Activated CD4-positive, alpha-beta T cell treated with anti-CD3 and anti-CD28 coated beads, Interleukin-2, amount 50 U/mL, for 48 hours (primary cell): Measurements from ENCODE around the gene STK16.

Experiments used
- DNase-seq, 2 experiments: peaks; one replicate each; pipeline ENCODE4 v3.0.0-alpha.2; 2020

The STK16 gene

DNA sequence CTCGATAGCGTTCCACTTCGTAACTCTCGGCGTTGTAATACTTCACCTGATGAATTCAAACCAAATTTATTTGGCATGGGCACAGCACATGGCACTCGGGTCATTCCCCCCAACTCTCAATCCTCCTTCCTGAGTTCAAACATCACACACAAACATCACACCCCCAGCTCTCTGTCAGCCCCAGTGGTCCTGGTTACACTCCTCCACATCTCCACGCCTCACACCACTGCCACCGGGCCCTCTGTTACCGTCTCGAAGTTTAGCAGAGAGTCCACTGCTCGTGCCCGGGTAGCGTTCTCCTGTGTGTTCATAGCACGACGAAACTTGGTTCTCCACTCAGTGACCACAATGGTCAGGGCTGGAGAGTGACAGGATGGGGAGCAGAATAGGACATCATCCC lies 31.1 kb upstream of the STK16 start:
- no peak for DNase-seq

DNA sequence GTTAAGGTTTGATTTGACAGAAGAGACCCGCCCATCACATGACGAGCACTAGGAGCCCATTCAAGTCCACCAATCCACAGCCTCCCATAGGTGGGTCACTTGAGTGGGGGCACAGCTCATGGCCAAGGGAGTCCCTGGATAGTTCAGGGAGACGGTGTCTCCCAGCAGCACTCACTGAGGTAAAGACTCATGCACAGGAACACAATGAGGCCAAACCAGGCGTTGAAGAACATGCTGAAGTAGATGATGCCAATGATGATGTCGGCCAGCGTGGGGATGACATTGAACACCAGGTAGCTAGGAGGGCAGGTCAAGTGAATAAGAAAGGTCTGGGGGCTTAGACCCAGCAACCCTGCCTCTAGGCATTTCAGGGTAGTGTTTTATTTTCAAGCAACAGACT lies 30.5 kb upstream of the STK16 start:
- DNase-seq = no peak

DNA sequence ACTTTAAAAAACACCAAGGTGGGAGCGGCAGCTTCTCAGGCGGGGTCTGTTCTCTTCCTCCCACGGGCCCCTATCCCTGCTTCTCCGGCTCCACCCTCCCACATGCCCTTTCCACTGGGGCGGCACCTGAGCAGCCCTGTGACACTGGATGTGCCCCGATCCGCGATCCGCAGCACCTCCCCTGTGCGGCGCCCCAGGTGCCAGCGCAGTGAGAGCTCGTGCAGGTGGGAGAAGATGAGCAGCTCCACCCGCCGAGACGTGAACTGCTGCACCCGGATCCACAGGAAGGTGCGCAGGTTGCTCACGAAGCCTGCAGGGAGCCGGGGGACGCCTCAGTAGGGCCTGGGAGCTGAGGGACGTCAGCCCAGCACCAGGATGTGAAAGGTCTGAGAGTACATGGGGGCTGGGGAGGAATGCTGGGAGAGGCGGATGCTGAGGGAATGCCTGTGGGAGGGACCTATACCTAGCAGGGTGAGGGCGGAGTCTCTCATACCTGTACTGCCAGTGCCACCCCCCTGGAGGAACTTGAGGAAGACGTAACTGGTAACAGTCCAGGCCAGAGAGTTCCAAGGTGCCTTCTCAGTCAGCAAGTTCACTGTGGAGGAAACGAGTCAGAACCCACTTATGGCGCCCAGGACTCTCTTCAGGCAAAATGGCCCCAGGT lies 29.3 kb upstream of the STK16 start:
- no peak for DNase-seq

DNA sequence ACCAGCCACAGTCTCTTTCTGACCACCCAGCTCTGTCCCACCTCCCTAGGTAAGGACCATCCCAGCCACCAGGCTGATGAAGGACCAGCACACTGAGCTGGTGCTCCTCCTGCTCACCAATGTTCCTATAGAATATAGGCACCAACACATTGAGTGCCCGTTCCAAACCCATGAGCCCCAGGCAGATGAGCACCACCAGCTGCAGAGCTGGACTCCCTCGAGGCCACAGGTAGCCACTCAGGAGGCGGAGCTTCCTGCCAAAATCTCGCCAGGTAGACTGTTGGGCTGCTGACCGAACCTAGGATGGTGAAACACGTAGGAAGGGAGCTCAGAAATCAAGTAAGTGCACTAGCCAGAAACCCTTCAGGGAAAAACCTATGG lies 28.8 kb upstream of the STK16 start:
- DNase-seq = no peak

DNA sequence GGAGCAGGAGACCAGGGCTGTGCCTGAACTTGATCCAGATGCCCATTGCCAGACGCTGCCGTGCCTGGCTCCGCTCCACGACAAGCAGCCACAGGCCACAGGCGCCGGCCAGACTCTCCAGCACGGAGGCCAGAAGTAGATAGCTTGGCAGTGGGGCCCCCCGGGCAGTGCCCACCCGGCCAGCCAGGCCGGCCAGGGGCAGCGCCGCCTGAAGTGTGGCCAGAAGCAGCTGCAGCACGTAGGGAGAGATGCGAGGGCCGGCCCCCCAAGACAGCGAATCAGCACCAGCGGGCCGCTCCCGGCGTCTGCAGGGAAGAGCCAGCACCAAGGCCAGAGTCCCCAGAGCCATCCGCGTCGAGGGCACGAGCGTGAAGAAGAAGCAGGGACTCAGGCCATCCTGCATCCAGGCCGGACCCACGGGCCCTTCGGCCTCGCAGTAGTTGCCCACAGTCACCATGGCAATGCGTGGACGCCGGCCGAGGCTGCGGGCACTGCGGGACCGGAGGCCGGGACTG lies 27.0 kb upstream of the STK16 start:
- DNase-seq = peak; percentile 36 to 49

DNA sequence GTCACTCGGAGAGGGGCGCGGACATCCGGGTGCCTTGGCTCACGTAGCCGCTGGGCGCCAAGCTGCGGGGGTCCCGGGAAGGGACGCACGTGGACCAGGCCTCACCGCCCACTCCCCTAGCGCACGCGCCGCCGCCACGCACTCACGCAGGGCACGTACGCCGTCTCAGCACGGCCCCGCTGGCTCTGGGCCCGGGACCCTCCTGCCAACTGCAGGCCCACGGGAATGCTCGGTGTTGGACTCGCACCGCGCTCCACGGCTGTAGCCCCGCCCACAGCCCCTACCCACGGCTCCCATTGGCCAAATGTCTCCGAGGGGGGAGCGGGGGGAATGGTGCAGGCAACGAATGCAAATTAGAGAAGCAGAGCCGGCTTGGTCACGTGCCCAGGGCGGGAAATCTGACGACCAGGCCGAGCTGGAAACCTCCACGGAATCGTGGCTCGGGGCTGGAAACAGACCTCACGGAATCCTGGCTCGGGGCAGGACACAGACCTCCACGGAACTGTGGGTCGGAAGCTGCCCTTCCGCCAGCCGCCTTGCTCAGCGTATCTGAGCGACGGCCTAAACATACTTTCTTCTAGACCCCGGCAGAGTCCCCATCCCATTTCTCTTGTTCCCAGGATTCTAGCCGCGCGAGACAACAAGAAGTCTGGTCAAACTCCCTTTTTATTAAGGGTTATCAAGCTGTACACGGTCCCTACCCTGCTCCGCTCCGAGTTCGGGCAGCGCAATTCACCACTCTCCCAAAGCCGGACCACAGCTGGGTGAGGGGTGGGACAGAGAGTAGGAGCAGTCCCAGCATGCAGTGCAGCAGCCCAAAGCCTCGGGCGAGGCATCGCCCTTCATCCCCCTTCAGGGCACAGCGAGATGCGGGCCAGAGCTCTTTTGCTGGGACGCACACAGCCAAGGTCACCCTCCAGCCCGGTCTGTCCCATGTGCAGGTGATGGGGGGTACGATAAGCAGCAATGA lies 26.3 kb upstream of the STK16 start, which contains the start of gene ABCB6:
ABCB6 (minus strand) TSS at position 227 of the 970 bp plus-strand sequence. CDS start 285 bp downstream, outside the sequence.
- DNase-seq = peak; percentile 90 to 93

DNA sequence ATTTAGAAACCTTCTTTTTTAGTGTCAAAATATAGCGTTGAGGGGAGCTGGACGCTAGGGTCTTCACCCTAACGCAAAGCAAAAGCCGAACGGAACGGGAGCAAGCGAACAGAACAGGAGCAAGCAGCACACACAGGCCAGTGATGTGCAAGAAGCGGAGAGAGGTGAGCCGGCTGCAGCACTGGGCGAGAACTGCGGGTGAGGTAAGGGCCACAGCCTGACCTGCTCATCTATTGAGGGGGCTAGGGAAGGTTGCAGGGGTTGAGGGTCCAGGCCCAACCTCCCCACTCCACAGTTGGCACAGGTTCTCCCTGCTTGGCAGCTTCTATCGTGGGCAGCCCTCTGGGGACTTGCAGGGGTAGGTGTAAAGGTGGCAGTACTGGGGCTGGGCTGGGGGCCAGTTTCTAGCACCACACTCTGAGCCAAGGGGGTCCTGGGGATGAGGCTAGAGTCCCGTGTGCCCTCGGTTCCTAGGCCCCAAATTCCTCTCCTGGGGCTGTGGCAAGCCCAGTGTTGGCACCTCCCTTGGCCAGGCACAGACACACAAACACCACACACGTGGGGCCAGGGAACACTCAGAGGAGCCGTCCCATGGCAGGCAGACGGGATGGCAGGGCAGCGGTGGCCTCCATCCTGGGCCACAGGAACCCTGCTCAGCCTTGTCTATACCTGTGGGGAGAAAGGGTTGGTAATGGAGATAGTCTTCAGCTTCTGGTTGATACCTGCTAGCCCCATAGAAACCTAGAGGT lies 25.3 kb upstream of the STK16 start:
- no peak for DNase-seq

DNA sequence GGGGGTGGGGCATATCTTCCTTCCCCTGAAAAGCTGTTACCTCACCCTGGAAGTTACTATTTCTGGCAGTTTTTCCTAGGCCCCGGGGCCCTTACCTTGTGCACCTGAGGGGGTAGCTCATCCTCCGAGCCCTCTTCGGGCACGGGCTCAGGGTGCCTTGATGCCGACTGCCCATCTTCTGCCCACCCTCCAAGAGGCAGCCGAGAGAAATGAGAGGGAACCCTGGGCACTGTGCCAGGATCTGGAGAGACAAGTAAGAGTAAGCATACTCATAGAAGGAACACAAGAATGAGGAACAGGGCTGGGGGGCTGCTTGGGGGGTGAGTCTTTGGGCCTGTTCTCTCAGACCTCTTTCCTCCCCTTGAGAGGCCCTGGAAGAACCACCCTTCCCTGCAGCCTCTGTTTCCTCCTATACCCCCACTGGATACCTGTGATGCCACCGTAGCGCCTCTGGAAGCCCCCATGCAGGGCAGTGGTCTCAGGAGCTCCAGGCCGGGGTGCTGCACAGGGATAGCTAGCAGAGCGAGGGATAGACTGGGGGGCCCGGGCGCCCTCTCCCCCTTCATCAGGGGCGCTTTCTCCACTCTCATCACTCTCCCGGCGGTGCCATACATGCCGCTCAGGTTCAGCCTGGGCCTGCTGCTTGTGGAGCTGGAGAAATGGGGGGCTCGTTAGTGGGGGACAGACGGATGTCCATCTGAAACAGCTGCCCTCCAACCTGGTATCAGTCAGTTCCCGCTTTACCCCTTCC lies 24.5 kb upstream of the STK16 start:
- DNase-seq = no peak

DNA sequence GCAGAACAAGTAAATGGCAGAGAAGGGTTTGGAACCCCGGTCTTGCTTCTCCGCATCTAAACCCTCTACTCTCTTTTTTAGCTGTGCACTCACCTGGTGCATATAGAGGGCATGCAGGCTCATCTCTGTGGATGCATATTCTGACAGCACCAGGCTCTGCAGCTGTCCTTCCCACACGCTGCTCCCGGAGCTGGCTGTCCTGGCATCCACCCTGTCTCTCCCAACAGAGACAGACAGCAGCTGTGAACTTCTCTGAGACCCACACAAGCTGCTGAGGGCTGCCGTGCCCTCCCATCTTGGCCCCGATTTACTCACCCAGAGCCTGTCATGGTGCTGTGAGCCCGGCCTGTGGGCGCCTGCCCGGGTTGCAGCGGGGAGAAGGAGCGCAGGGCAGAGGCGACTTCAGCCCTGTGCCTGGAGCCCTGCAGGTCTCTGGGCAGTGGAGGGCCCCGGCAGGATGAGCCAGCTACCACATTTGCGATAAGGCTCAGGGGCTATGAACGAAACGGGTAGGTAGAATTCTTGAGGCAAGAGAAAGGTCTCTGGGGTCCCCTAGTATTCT lies 23.2 kb upstream of the STK16 start:
- no peak for DNase-seq

DNA sequence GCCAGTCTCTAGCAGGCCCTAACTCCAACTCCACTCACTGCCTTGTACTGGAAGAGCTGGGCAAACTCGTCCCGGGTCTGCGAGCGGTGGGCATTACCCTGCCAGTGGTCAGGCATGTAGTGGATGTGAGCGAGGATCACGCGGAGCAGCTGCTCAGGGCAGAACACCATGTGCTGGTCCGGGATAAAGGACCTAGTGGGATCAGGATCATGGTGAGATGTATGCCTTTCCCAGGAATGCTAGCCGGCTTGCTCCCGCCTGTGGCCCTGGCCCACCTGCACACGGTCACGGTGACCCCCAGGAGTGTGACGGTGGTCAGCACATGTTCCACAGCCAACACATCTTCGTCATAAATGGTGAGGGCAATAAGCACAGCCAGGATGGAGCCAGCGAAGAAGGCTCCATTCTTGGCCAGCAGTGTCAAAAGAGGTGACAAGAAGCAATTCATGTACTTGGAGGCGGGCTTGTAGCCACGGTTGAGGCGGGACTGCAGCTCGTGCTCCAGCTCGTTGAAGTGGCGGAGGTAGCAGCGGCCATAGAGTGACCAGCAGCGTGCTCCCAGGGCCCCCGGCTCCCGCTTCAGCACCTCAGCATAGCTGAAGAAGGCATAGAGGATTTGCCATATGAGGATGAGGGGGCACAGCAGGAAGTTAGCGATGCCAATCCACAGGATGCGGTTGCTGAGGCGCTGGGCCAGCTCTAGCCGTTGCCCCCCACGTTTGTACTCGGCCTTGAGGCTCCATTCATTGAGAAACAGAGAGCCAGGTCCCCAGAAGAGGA lies 21.3 kb upstream of the STK16 start:
- no peak for DNase-seq

DNA sequence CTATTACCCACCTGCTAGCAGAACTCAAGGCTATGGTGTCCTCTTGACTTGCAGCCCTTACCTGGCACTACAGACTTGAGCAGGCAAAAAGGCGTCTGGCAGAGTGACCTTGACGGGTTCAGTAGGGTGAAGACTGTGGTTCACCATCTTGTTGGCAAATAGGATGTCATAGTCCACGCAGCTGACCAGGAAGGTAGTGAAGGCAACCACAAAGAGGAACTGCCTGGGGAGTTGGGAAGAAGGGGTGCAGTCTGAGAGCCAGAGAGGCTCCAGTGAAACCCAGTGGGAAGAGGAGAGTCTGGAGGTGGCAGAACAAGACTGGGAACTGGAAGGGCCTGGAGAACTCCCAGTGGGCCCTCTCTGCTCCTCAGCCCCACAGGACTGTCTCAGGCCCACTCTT lies 19.9 kb upstream of the STK16 start:
- no peak for DNase-seq

DNA sequence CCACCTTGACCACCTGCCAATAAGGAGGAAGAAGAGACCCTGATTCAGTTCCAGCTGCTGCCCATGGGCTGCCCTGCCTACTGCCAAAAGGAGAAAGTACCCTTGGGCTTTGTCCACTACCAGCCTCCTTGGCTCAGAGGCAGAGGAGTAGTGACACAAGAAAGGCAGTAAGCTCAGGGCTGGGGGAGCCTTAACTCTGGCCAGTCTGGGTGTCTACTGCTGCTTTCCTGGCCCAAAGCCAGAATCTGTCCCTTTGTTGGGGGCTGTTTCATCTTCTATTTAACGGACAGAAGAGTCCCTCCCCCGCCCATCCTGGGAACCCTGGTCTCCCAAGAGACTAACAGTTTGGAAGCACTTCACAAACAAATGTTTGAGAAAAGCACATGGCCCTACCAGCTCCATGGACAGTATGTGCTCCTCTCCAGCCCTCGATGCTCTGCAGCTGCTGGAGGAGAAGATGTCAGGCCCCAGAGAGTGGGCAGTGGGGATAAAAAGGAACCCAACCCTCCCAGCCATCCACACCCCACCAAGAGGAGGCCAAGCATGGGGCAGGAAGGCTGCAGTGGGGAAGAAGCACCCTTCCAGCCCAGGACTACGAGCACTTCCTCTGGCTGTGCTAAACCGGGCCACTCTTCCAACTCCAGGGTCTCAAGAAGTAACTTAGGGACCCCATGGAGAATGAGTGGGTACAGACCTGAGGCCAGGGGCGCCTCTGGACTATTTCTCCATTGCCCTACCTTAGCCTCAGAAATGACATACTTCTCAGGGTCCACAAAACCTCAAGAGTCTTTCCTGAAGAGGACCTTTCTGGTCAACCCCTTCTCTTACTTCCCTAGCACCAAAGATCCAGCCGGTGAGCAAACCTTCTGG lies 17.0 kb upstream of the STK16 start:
- DNase-seq = no peak

DNA sequence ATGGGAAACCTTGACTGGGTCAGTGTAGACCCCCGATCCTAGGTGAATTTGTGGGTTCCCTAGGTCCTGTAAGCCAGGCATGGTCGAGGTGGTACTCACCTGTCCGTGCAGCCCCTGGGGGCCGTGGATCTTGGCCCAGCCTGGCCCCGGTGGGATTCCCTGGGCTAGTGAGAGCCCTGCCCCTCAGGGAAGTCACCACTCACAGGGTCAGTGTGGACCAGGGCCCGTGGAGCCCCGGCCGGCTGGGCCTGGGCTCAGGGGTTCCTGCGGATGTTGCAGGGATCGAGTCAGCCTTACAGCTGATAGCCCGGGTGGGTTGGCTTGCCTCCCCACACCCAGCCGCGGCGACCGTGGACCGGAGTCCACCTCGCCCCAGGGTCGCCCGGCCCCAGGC lies 16.4 kb upstream of the STK16 start:
- DNase-seq = no peak

DNA sequence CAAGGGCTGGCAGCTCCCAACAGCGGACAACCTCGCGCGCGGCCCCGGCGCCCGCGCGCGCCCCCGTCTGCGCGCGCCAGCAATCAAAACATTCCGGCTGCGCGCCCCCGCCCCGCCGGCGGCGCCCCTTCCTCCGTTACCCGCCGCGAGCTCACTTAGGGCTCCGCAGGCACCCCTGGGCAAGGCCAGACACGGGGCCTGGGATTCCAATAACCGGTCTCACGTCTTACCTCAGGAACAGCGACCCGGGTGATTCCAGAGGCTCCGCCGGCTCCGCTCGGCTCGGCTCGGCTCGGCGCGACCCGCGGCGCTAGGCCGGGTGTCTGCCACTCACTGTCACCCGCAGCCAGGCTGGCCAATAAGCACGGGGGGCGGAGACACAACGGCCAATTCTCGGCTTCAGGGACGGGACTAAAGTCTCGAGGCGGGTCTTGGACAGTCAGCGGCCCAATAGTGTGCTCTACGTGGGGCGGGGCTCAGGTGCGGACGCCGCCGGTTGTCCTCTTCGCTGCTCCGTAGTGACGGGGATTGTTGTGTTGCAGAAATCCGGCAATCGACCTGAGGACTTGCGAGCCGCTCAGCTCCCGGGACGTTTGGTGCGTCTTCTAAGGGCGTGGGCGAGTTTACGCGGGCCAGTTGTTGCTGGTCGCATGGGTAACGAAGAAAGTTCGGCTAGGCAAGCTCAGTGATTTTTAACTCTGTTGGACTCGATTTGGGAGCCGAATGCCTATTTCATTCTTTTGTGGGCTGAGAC lies 15.8 kb upstream of the STK16 start, which contains the start of the genes ANKZF1 and ATG9A:
ANKZF1 (plus strand) TSS at position 502 of the 754 bp plus-strand sequence. CDS start 452 bp downstream, outside the sequence.
ATG9A (minus strand) TSS at position 332 of the 754 bp plus-strand sequence. CDS start 1,612 bp downstream, outside the sequence.
- DNase-seq = peak; percentile 99

DNA sequence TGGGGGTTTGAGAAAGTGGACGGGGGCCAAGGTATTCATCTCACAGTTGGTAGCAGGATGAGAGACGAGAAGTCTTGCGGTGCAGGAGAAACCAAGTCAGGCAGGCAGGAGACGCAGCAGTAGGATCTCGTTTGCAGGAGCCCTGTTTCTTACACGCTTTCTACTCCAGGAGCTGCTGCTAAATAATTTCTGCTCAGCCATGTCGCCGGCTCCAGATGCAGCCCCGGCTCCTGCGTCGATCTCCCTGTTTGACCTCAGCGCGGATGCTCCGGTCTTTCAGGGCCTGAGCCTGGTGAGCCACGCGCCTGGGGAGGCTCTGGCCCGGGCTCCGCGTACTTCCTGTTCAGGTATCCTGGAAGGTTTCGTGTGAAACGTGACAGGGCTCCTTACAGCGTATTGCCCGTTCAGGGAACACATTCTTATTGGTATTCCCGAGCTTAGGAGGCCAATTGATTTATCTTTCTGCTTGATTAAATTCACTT lies 15.2 kb upstream of the STK16 start:
- peak; percentile 71 to 79 for DNase-seq

DNA sequence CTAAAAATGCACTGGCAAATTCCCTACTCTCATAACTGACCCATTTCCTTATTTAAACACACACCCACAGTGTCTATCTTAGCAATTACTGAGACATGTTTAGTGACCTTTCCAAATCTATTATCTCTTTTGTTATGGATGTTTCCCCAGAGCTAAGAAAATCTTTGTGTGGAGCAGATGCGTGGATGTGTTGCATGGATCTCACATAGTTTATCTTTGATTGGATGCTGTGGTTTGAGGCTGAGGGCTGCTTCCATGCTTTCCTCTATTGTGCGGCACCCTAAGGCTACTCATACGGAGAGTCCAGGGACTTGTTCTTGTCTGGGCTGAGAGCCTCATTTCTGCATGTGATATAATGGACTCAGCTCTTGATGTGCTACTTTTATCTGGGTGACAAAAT lies 10.9 kb upstream of the STK16 start:
- DNase-seq = no peak

DNA sequence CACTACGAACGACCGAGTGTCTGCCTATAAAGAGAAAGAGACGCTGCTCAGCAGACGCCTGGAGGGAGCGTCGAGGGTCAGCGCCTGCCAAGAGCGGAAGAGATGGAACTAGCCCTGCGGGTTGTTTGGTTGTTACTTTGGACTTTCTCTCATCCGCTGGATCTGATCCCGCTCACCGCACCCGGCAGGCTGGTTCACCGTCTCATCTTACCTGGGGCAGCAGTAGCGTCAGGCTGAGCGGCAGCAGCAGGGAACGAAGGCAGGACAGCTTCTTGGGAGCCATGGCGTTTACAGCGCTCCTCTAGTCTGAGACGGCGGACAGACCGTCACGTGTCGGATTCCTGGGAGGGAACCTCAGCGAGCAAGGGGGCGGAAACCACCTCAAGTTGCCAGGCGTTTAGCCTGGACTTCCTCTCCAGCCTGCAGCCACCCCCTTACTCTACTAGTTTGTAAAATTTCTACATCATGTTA lies 2.0 kb upstream of the STK16 start:
- DNase-seq = no peak

DNA sequence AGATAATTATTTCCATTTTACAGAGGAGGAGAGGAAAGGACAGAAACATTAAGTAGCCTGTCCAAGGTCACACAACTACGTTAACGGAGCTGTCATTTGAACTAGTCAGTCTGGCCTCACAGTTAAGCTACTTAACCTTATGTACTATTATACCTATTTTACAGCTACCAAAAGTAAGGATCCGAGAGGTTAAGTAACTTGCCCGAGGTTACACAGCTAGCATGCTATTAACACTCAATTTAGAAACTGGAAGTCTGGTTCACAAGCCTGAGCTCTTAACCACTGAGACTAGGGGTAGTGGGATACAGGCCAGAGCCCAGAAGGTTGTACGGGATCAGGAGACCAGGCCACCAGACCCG lies 511 bp upstream of the STK16 start:
- no peak for DNase-seq

DNA sequence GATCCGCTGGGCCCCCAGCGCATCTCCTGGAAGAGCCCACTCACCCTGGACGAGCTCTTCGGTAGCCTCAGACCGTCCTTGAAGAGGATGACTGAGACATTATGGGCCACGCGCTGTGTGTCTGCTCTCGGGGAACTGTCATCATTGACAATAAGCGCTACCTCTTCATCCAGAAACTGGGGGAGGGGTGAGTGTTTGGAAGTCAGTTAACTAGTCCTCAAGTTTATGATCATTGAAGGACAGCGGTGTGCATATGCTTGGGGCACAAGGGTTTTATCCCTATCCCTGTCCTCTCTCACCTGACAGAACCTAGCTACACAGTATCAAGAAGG lies 586 bp downstream of the STK16 start:
- no peak for DNase-seq
